G401 (cell line): ENCODE measurements around the gene PNMA3. TPM values are rescaled to one million over a fixed set of nuclear protein-coding genes. Genes with fewer than 3 reads are reported as not detected.
A peak's percentile ranks its signal among the peaks of the same experiment; 100 is the strongest.
"Not testable (repeated sequence)": the region's sequence is repeated elsewhere in the genome, so short reads cannot be mapped to it uniquely, and the experiment has no call there.

Source experiments
- DNase-seq: peaks from one replicate; pipeline ENCODE4 v3.0.0-alpha.2; 2015; ENCODE audit warnings: low spot score
- in situ Hi-C: cut with HindIII; loops from 2 replicates; pipeline ENCODE4 v1.10.0; 2016; ENCODE audit warnings: low sequenced_read_pairs, mixed read lengths
- total RNA-seq: library from RNA; depleted of rRNA; stranded (reverse); fragments of >200 nt; shearing (Covaris generic); gene quantifications from 2 replicates; pipeline ENCODE4 v1.2.3, GENCODE V29; 2014; rRNA removed

PNMA3 gene
- not detected in 2 replicates for total RNA-seq

- in situ Hi-C loops: no loop called here
- DNase-seq: no peak
Measured at GRCh38 chrX:153055871-153056749, at the start of gene PNMA3. Gene PNMA3, plus strand, starts transcription at chrX:153056470. Its CDS starts 586 bp downstream, at chrX:153057056.

GRCh38 chrX:153017174-153017573, 39.1 kb upstream of the PNMA3 start:
- in situ Hi-C loops: not testable (repeated sequence)

GRCh38 chrX:153019166-153019565, 37.1 kb upstream of the PNMA3 start:
- in situ Hi-C loops: no loop called here
- no peak for DNase-seq

More at GRCh38 chrX:153017174-153017573, 39.1 kb upstream of the PNMA3 start:
- not testable (repeated sequence) for DNase-seq

- in situ Hi-C loops: not testable (repeated sequence)
Measured at GRCh38 chrX:153026501-153026900, 29.8 kb upstream of the PNMA3 start.

GRCh38 chrX:153028487-153028886, 27.8 kb upstream of the PNMA3 start:
- in situ Hi-C loops, DNase-seq: not testable (repeated sequence)

More at GRCh38 chrX:153026501-153026900, 29.8 kb upstream of the PNMA3 start:
- DNase-seq: not testable (repeated sequence)

- in situ Hi-C loops: no loop called here
Measured at GRCh38 chrX:153029162-153029561, 27.1 kb upstream of the PNMA3 start.

GRCh38 chrX:153029875-153030274, 26.4 kb upstream of the PNMA3 start:
- in situ Hi-C loops: no loop called here
- no peak for DNase-seq

More at GRCh38 chrX:153029162-153029561, 27.1 kb upstream of the PNMA3 start:
- no peak for DNase-seq

- DNase-seq: no peak
- in situ Hi-C loops: no loop called here
Measured at GRCh38 chrX:153030801-153031200, 25.5 kb upstream of the PNMA3 start.

- in situ Hi-C loops: no loop called here
- DNase-seq: peak; percentile 53
Measured at GRCh38 chrX:153032397-153033118, 23.7 kb upstream of the PNMA3 start.

GRCh38 chrX:153049093-153049492, 7.2 kb upstream of the PNMA3 start:
- in situ Hi-C loops: no loop called here
- no peak for DNase-seq

GRCh38 chrX:153052534-153052933, 3.7 kb upstream of the PNMA3 start:
- no peak for DNase-seq
- in situ Hi-C loops: no loop called here

- in situ Hi-C loops: no loop called here
- DNase-seq: no peak
Measured at GRCh38 chrX:153057281-153057680, 1.0 kb downstream of the PNMA3 start.

- DNase-seq: no peak
- in situ Hi-C loops: no loop called here
Measured at GRCh38 chrX:153059191-153060094, 3.2 kb downstream of the PNMA3 start.

GRCh38 chrX:153060095-153060445, 3.8 kb downstream of the PNMA3 start:
- no peak for DNase-seq
- in situ Hi-C loops: no loop called here

- DNase-seq: no peak
Measured at GRCh38 chrX:153061732-153062131, 5.5 kb downstream of the PNMA3 start.

GRCh38 chrX:153063315-153063714, 7.0 kb downstream of the PNMA3 start:
- in situ Hi-C loops: no loop called here
- DNase-seq: no peak

More at GRCh38 chrX:153061732-153062131, 5.5 kb downstream of the PNMA3 start:
- in situ Hi-C loops: no loop called here

- in situ Hi-C loops: no loop called here
- no peak for DNase-seq
Measured at GRCh38 chrX:153064061-153064460, 7.8 kb downstream of the PNMA3 start.

- in situ Hi-C loops: no loop called here
- DNase-seq: no peak
Measured at GRCh38 chrX:153065389-153065788, 9.1 kb downstream of the PNMA3 start.

GRCh38 chrX:153066402-153066801, 10.1 kb downstream of the PNMA3 start:
- DNase-seq, in situ Hi-C loops: not testable (repeated sequence)
